Measurements from ENCODE around the gene SREBF1. TPM values are rescaled to one million over a fixed set of nuclear protein-coding genes. Genes with fewer than 3 reads are reported as not detected.

Gene SREBF1
- total and polyA plus RNA-seq, 2 of the 8 experiments (the other 6 are each of a cell fraction or from before 2014, with no cell fraction given) = 28.6 to 70.8 TPM

- no peak for TF ChIP-seq CHD7 (IDR thresholded peaks at IDR 0.05; ENCODE audit: insufficient replicate concordance, low read length)
- TF ChIP-seq EGR1 (IDR thresholded peaks at IDR 0.05; ENCODE audit: borderline replicate concordance, low read depth, low read length) = no peak
- TF ChIP-seq HDAC2 (IDR thresholded peaks at IDR 0.05; ENCODE audit: borderline replicate concordance in 1 of 2, low read depth in 2 of 2, low read length in 2 of 2) = no peak
- no peak for TF ChIP-seq SIX5 (IDR thresholded peaks at IDR 0.05; ENCODE audit: low read depth, low read length)
- no peak for TF ChIP-seq NANOG (IDR thresholded peaks at IDR 0.05; ENCODE audit: insufficient read depth, low read depth, low read length, poor library complexity, severe bottlenecking)
- no peak for TF ChIP-seq RXRA (IDR thresholded peaks at IDR 0.05; ENCODE audit: insufficient read depth, low read depth, low read length)
- TF ChIP-seq YY1 (IDR thresholded peaks at IDR 0.05; ENCODE audit: low read depth, low read length) = no peak
These were observed 5.4 kb downstream of the SREBF1 start (continued) for GRCh38 chr17:17831208-17832031.
